Thyroid gland (tissue), 4 donors: ENCODE results near the gene LAMA3. TPM values are rescaled to one million over a fixed set of nuclear protein-coding genes. Genes with fewer than 3 reads are reported as not detected.

Experiments
- DNase-seq, 2 donors: peaks; one replicate each; pipeline ENCODE4 v3.0.0-alpha.2; 2019
- H3K27ac ChIP-seq, 3 donors: fragments of 200-600 bp; sonication (generic); 1 replicate in 2 of 3; 2 replicates in 1 of 3; pipeline ENCODE4 v1.5.1; 2016 to 2019; ENCODE audit warnings: mild to moderate bottlenecking in 1 of 3, moderate library complexity in 1 of 3
- H3K27me3 ChIP-seq: fragments of 200-600 bp; sonication (generic); one replicate; pipeline ENCODE4 v1.5.1; 2019
- H3K36me3 ChIP-seq, 2 donors: fragments of 200-600 bp; sonication (generic); one replicate each; pipeline ENCODE4 v1.5.1; 2016 to 2019
- H3K4me1 ChIP-seq, 2 donors: fragments of 200-600 bp; sonication (generic); one replicate each; pipeline ENCODE4 v1.5.1; 2017 to 2019
- H3K4me3 ChIP-seq, 3 donors: fragments of 200-600 bp; sonication (generic); replicated peaks in 1 of 3; 1 replicate in 2 of 3; 2 replicates in 1 of 3; pipeline ENCODE4 v1.5.1; 2016; ENCODE audit warnings: mild to moderate bottlenecking in 1 of 3
- H3K9me3 ChIP-seq: fragments of 200-600 bp; sonication (generic); one replicate; pipeline ENCODE4 v1.5.1; 2017
- POLR2A ChIP-seq, 2 donors: fragments of 450-650 bp; IDR thresholded peaks; one replicate each; pipeline ENCODE4 v1.6.1; 2017; ENCODE audit warnings: antibody characterized with exemption in 2 of 2, mild to moderate bottlenecking in 2 of 2, moderate library complexity in 1 of 2
- WGBS, 2 donors: methylation state at CpG; one replicate each; pipeline ENCODE4 v1.1.5; 2017; 5-methylcytosine and 5-hydroxymethylcytosine counted together
- intact Hi-C: fragments of 100-400 bp; cut with DNase I; formaldehyde crosslinking; loops from one replicate; pipeline ENCODE4 v1.15.1; 2023
- total RNA-seq, 4 donors: library from RNA; depleted of rRNA; stranded (reverse); fragments of >200 nt; gene quantifications; one replicate each; pipeline ENCODE4 v1.2.3, GENCODE V29; 2016
- TF ChIP-seq, protein P1 (sequence below), 6 experiments: fragments of 200-600 bp in 3 of 6; fragments of 450-650 bp in 3 of 6; sonication (generic) in 3 of 6; IDR thresholded peaks; one replicate each; pipeline ENCODE4 v1.5.1; 2016 to 2019; ENCODE audit warnings: antibody characterized with exemption in 6 of 6, mild to moderate bottlenecking in 2 of 6, inconsistent platforms in 1 of 6, moderate library complexity in 1 of 6

Gene LAMA3
- total RNA-seq, 4 donors from 2014 or later, result 7.5 to 12.1 (median 8.9) TPM

DNA sequence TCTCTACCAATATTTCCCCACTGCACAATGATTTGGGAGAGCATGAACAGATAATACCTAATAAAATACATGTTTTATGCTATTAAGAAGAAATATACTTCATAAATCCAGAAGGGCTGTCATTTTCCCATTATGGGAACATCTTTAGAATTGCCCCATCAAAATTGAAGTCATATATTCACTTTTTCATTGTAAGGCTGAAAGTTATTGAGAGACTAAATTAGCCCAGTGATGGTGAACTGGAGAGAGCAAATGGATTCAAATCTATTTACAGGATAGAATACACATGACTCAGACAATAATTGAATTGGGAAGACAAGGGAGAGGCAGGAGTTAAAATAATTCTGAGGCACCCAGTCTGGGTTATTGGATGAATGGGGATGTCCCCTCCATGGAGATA is 245.6 kb downstream of the LAMA3 start:
- intact Hi-C loops, result no loop called here
- H3K27me3 ChIP-seq, result no peaks in the 10 kb centered on the region
- H3K9me3 ChIP-seq, result no peaks in the 10 kb centered on the region
- no peak overlapping the region for H3K27ac ChIP-seq
- no peak for DNase-seq
- TF ChIP-seq, protein P1, sequence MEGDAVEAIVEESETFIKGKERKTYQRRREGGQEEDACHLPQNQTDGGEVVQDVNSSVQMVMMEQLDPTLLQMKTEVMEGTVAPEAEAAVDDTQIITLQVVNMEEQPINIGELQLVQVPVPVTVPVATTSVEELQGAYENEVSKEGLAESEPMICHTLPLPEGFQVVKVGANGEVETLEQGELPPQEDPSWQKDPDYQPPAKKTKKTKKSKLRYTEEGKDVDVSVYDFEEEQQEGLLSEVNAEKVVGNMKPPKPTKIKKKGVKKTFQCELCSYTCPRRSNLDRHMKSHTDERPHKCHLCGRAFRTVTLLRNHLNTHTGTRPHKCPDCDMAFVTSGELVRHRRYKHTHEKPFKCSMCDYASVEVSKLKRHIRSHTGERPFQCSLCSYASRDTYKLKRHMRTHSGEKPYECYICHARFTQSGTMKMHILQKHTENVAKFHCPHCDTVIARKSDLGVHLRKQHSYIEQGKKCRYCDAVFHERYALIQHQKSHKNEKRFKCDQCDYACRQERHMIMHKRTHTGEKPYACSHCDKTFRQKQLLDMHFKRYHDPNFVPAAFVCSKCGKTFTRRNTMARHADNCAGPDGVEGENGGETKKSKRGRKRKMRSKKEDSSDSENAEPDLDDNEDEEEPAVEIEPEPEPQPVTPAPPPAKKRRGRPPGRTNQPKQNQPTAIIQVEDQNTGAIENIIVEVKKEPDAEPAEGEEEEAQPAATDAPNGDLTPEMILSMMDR (IDR thresholded peaks at IDR 0.05), result no peak
- H3K4me1 ChIP-seq, result no peaks in the 10 kb centered on the region
- no peaks in the 10 kb centered on the region for H3K36me3 ChIP-seq
- no peak overlapping the region for H3K4me3 ChIP-seq

DNA sequence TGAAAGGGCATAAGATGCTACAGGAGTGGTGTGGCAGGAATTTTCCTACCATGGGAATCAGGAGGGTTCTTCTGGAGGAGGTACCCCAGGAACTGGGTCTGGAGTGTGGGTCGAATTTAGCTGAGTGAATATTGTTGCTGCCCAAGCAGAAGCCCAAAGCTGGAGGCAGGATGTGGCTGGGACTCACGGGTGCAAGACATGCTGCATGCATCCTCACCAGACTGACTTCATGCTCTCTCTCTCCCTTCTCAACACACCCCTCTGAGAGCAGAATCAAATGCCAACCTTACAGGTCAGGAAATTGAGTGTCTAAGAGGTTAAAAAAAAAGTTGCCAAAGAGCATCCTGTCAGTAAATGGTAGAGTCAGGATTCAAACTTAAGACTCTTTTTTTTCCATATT is 246.6 kb downstream of the LAMA3 start:
- Histone ChIP-seq H3K36me3 (no peaks in the 10 kb centered on the region), H3K9me3 (no peaks in the 10 kb centered on the region), H3K4me3 (no peak overlapping the region), H3K4me1 (no peaks in the 10 kb centered on the region), H3K27ac (no peak overlapping the region), H3K27me3 (no peaks in the 10 kb centered on the region)
- no peak for DNase-seq
- intact Hi-C loops, result no loop called here
- TF ChIP-seq, protein P1 (IDR thresholded peaks at IDR 0.05), result no peak
- no peak for TF ChIP-seq POLR2A (IDR thresholded peaks at IDR 0.05)
- WGBS, 2 donors, result 74 to 81% methylated on average over 2 of the region's 2 CpGs

DNA sequence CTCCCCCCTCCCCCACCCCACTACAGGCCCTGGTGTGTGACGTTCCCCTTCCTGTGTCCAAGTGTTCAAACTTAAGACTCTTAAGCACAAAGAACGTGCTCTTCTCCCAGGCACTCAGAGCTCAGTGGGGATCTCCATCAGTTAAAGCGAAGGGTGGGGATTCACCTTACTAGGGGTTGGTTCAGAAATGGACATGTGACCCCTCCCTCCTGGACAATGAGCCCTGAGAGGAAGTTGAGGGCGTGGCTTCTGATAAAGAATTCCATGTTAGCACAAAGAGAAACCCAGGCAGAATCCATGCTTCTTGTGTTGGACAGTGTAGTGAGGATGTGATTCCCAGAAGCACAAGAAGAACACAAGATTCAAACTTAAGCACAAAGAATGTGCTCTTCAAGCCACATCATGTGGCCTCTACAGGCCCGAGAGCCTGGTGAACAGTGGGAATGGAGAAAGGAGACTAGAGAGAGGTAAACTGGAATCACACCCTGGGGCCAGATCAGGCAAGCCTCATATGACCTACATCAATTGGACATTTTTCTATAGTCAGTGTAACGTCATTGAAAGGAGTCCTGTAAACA is 247.2 kb downstream of the LAMA3 start:
- Histone ChIP-seq H3K27ac (no peak overlapping the region), H3K36me3 (no peaks in the 10 kb centered on the region), H3K9me3 (no peaks in the 10 kb centered on the region), H3K4me1 (no peaks in the 10 kb centered on the region), H3K27me3 (no peaks in the 10 kb centered on the region), H3K4me3 (no peak overlapping the region)
- intact Hi-C loops, result no loop called here
- no peak for DNase-seq
- TF ChIP-seq POLR2A (IDR thresholded peaks at IDR 0.05), result no peak
- TF ChIP-seq, protein P1 (IDR thresholded peaks at IDR 0.05), result no peak
- 60 to 71% methylated on average over 6 of the region's 6 CpGs for WGBS, 2 donors

DNA sequence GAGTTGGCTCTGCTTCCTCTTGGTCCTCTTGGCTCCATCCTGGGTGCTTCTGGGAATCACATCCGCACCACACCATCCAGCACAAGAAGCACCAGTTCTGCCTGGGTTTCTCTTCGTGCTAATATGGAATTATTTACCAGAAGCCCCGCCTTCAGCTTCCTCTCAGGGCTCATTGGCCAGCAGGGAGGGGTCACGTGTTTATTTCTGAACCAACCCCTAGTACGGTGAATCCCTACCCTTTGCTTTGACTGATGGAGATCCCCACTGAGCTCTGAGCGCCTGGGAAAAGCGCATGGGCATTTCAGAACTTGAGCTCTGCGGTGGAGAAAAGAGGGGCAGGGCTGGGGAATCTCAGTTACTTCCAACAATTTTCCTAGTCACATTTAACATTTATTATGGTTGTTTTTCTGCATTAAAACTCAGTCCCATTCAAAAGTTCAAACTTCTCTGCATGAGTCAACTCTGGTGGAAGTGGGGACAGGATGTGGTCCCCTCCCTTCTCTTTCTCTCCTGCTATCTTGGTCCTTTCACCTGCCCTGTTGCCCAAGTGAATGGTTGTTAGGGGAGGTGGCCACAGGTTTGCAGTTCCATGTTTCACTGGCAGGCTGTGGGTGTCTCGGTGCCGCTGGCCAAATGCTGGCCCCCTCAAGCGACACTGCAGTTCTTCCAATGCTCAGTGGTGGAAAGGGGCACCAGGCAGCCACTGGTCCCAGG is 248.9 kb downstream of the LAMA3 start:
- 94 to 96% methylated on average over 11 of the region's 11 CpGs for WGBS, 2 donors
- DNase-seq, result no peak

DNA sequence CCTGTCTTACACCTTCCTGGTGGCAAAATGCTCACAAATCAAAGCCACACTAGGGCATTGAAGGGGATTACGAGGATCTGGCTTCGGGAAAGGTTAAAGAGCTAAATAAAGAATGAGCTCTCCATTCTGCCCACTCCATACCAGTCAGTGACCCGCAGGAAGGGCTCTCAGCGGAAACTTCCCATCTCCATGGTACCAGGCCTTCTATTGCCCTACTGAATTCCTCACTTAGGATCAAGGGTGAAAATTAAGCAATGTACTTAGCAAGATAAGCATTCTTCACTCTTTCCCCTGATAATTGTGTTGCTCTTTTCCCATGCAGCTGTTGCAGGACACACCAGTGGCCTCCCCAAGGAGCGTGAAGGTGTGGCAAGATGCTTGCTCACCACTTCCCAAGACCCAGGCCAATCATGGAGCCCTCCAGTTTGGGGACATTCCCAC is 249.7 kb downstream of the LAMA3 start:
- intact Hi-C loops, result no loop called here
- H3K4me3 ChIP-seq, result no peak overlapping the region
- no peaks in the 10 kb centered on the region for H3K9me3 ChIP-seq
- H3K4me1 ChIP-seq, result no peaks in the 10 kb centered on the region
- no peak for DNase-seq
- H3K27ac ChIP-seq, result no peak overlapping the region
- H3K36me3 ChIP-seq, result no peaks in the 10 kb centered on the region
- TF ChIP-seq, protein P1 (IDR thresholded peaks at IDR 0.05), result no peak
- TF ChIP-seq POLR2A (IDR thresholded peaks at IDR 0.05), result no peak
- 83 to 88% methylated on average over 5 of the region's 5 CpGs for WGBS, 2 donors
- no peaks in the 10 kb centered on the region for H3K27me3 ChIP-seq

More for the DNA sequence above, 248.9 kb downstream of the LAMA3 start:
- Histone ChIP-seq H3K4me3 (no peak overlapping the region), H3K4me1 (no peaks in the 10 kb centered on the region), H3K9me3 (no peaks in the 10 kb centered on the region), H3K27ac (no peak overlapping the region), H3K36me3 (no peaks in the 10 kb centered on the region), H3K27me3 (no peaks in the 10 kb centered on the region)
- intact Hi-C loops, result no loop called here
- no peak for TF ChIP-seq POLR2A (IDR thresholded peaks at IDR 0.05)
- TF ChIP-seq, protein P1 (IDR thresholded peaks at IDR 0.05), result no peak
